Mesenchymal stem cell (in vitro differentiated cells and primary cell): ENCODE results near the gene IKZF1.

ENCODE experiments used
- DNase-seq: peaks from one replicate; pipeline ENCODE4 v3.0.0-alpha.2; 2013
- H2AFZ ChIP-seq: one replicate; pipeline ENCODE4 v1.6.1; 2013; ENCODE audit warnings: low read depth, mild to moderate bottlenecking, control low read depth, inconsistent platforms, low read length, moderate library complexity
- H2AK5ac ChIP-seq: 2 replicates; pipeline ENCODE4 v1.6.1; 2013; ENCODE audit warnings: low read length, moderate library complexity, mild to moderate bottlenecking, inconsistent platforms; ENCODE audit not compliant: severe bottlenecking
- H2BK120ac ChIP-seq: one replicate; pipeline ENCODE4 v1.6.1; 2013; ENCODE audit warnings: low read depth, mild to moderate bottlenecking, inconsistent platforms, low read length, moderate library complexity
- H2BK12ac ChIP-seq, 2 experiments: one replicate each; pipeline ENCODE4 v1.6.1; 2013; ENCODE audit warnings: inconsistent platforms in 2 of 2, low read length in 2 of 2, mild to moderate bottlenecking in 2 of 2, moderate library complexity in 2 of 2, control low read depth in 1 of 2
- H2BK15ac ChIP-seq: one replicate; pipeline ENCODE4 v1.6.1; 2013; ENCODE audit warnings: mild to moderate bottlenecking, low read depth, inconsistent platforms; ENCODE audit not compliant: poor library complexity, severe bottlenecking
- H2BK5ac ChIP-seq: 2 replicates; pipeline ENCODE4 v1.6.1; 2013; ENCODE audit warnings: low read depth, mild to moderate bottlenecking, low read length, control low read depth, inconsistent platforms; ENCODE audit not compliant: poor library complexity, severe bottlenecking
- H3K14ac ChIP-seq, 2 experiments: one replicate each; pipeline ENCODE4 v1.6.1; 2013; ENCODE audit warnings: inconsistent platforms in 2 of 2, low read length in 2 of 2, control low read depth in 1 of 2, mild to moderate bottlenecking in 1 of 2, moderate library complexity in 1 of 2
- H3K18ac ChIP-seq, 2 experiments: one replicate each; pipeline ENCODE4 v1.6.1; 2013; ENCODE audit warnings: inconsistent platforms in 2 of 2, low read length in 2 of 2, control low read depth in 1 of 2, low read depth in 1 of 2, mild to moderate bottlenecking in 1 of 2
- H3K23ac ChIP-seq, 2 experiments: one replicate each; pipeline ENCODE4 v1.6.1; 2013; ENCODE audit warnings: inconsistent platforms in 2 of 2, low read length in 2 of 2, mild to moderate bottlenecking in 2 of 2, moderate library complexity in 2 of 2, control low read depth in 1 of 2
- H3K27ac ChIP-seq: 2 replicates; pipeline ENCODE4 v1.5.1; 2013; ENCODE audit warnings: mild to moderate bottlenecking, moderate library complexity, low read length, control low read depth, inconsistent platforms; ENCODE audit not compliant: poor library complexity, severe bottlenecking
- H3K27me3 ChIP-seq, 2 experiments: 2 replicates each; pipeline versions ENCODE4 v1.6.1 to v1.7.0; 2013; ENCODE audit warnings: low read length in 2 of 2, mild to moderate bottlenecking in 2 of 2, moderate library complexity in 2 of 2, control low read depth in 1 of 2, inconsistent platforms in 1 of 2; ENCODE audit not compliant: control insufficient read depth in 1 of 2, insufficient read depth in 1 of 2
- H3K36me3 ChIP-seq, 2 experiments: 2 replicates each; pipeline versions ENCODE4 v1.6.1 to v1.7.0; 2013; ENCODE audit warnings: low read length in 2 of 2, control low read depth in 1 of 2, inconsistent platforms in 1 of 2, low read depth in 1 of 2, mild to moderate bottlenecking in 1 of 2; ENCODE audit not compliant: insufficient read depth in 2 of 2, control insufficient read depth in 1 of 2
- H3K4ac ChIP-seq, 2 experiments: one replicate each; pipeline ENCODE4 v1.6.1; 2013; ENCODE audit warnings: inconsistent platforms in 2 of 2, low read length in 2 of 2, mild to moderate bottlenecking in 2 of 2, moderate library complexity in 2 of 2, control low read depth in 1 of 2, low read depth in 1 of 2
- H3K4me1 ChIP-seq: 2 replicates; pipeline ENCODE4 v1.6.1; 2013; ENCODE audit warnings: low read depth, low read length, control low read depth; ENCODE audit not compliant: control insufficient read depth, insufficient read depth
- H3K4me2 ChIP-seq: 2 replicates; pipeline ENCODE4 v1.6.1; 2013; ENCODE audit warnings: low read length, mild to moderate bottlenecking, inconsistent platforms; ENCODE audit not compliant: poor library complexity, severe bottlenecking
- H3K4me3 ChIP-seq, 2 experiments: 2 replicates each; pipeline versions ENCODE4 v1.5.1 to v1.7.0; 2013; ENCODE audit warnings: low read length in 2 of 2, mild to moderate bottlenecking in 2 of 2, control low read depth in 1 of 2, low read depth in 1 of 2; ENCODE audit not compliant: insufficient read depth in 1 of 2
- H3K79me1 ChIP-seq: replicated peaks from 2 replicates; pipeline ENCODE4 v1.6.1; 2013; ENCODE audit warnings: mild to moderate bottlenecking, control low read depth, low read length, inconsistent platforms; ENCODE audit not compliant: poor library complexity, severe bottlenecking
- H3K9ac ChIP-seq: 2 replicates; pipeline ENCODE4 v1.7.0; 2013; ENCODE audit warnings: mild to moderate bottlenecking, low read length, moderate library complexity
- H3K9me3 ChIP-seq: 2 replicates; pipeline ENCODE4 v1.7.0; 2013; ENCODE audit warnings: mild to moderate bottlenecking, low read length; ENCODE audit not compliant: control insufficient read depth
- H4K8ac ChIP-seq: one replicate; pipeline ENCODE4 v1.6.1; 2013; ENCODE audit warnings: inconsistent platforms, mild to moderate bottlenecking, low read length, moderate library complexity
- H4K91ac ChIP-seq: one replicate; pipeline ENCODE4 v1.6.1; 2013; ENCODE audit warnings: mild to moderate bottlenecking, low read length, inconsistent platforms
- WGBS: methylation state at CpG from one replicate; pipeline ENCODE4 v1.1.7; 2013; ENCODE audit warnings: mixed read lengths; 5-methylcytosine and 5-hydroxymethylcytosine counted together

IKZF1 gene

DNA sequence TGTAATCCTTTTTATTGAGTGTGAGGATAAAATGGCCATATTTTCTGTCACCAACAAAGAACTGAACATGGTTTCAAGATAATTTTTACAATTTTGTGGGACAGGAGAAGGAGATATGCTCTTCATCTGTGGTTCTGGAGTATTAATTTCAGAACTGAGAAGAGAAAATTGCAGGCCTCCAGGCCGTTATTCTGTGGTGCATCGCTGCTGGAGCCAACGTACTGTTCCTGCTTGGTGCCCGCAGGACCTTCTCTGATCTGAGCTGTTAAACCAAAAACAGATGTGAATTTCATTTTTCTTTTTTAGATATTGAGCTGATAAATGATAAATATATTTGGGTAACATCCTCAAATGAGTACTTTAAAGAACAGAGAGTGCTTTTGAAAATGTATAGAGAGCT, 63.9 kb downstream of the IKZF1 start:
- Histone ChIP-seq H3K9me3 (peaks cover 13% of the 10 kb centered on the region), H3K36me3 (no peaks in the 10 kb centered on the region), H3K4ac (no peak overlapping the region), H3K18ac (no peak overlapping the region), H3K79me1 (no peaks in the 10 kb centered on the region), H3K23ac (no peak overlapping the region), H3K14ac (no peak overlapping the region), H3K4me2 (no peak overlapping the region), H2AK5ac (no peak overlapping the region), H2BK5ac (no peak overlapping the region), H3K27ac (no peak overlapping the region), H3K4me3 (no peak overlapping the region), H4K8ac (no peak overlapping the region), H2BK120ac (no peak overlapping the region), H2BK15ac (no peak overlapping the region), H3K4me1 (no peaks in the 10 kb centered on the region), H2BK12ac (no peak overlapping the region), H3K27me3 (peaks cover 10 to 17% of the 10 kb centered on the region in 2 experiments), H2AFZ (no peak overlapping the region), H3K9ac (no peak overlapping the region), H4K91ac (no peak overlapping the region)
- DNase-seq = no peak
- WGBS = 92% methylated on average over 3 of the region's 4 CpGs

DNA sequence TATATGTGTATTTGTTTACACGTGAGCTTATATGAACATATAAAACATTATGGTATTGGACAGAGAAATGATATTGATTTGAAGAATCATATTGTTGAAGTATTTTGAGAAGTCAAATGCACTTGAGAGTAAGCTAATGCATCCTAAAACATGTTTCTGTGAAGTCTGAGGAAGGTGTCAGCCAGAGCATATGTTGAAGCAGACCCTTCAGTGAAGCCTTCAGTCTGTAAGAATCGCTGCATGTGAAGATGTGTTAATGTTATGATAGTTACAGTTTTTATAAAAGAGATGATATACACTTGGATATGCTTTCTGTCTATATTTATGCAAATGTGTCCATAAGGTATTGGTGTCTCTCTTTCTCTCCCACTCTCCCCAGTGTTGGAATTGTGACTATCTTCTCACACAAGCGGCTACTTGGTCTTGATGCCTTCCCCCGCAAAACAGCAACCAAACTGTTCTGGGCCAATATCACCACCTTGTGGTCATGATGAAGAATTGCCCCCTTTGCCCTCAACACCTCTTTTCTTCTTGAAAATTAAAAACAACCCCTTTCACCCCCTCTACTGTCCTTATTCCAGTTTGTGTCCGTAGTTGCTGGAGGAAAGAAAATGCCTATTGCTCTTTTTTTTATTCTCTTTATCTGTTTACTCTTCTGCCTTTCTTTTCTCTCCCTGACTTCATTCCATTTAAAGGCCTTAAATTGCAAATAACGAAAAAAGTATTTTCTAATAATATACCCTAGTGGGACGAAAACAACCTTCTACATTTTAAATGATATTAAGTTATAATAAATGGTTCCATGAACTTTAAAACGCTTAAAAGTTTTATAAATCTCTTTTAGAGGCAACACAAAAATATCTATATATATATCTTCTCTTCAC, 64.9 kb downstream of the IKZF1 start:
- Histone ChIP-seq H3K14ac (no peak overlapping the region), H2BK12ac (no peak overlapping the region), H4K91ac (no peak overlapping the region), H2BK15ac (no peak overlapping the region), H3K4me2 (no peak overlapping the region), H2BK120ac (no peak overlapping the region), H4K8ac (no peak overlapping the region), H3K36me3 (no peaks in the 10 kb centered on the region), H2AFZ (no peak overlapping the region), H3K4me1 (no peaks in the 10 kb centered on the region), H3K4me3 (no peak overlapping the region), H2AK5ac (no peak overlapping the region), H3K4ac (no peak overlapping the region), H3K9me3 (peaks cover 13% of the 10 kb centered on the region), H3K79me1 (no peaks in the 10 kb centered on the region), H3K9ac (no peak overlapping the region), H3K23ac (no peak overlapping the region), H3K18ac (no peak overlapping the region), H3K27me3 (peaks cover 10 to 13% of the 10 kb centered on the region in 2 experiments), H2BK5ac (no peak overlapping the region), H3K27ac (no peak overlapping the region)
- WGBS = 38% methylated on average over 5 of the region's 8 CpGs
- DNase-seq = peak; percentile 15

- Histone ChIP-seq H3K4me3 (no peak overlapping the region), H3K4me2 (no peak overlapping the region), H4K91ac (no peak overlapping the region), H3K27me3 (peaks cover 6% of the 10 kb centered on the region in 2 experiments), H3K18ac (no peak overlapping the region), H3K4me1 (no peaks in the 10 kb centered on the region), H3K9ac (no peak overlapping the region), H3K79me1 (no peaks in the 10 kb centered on the region), H2BK120ac (no peak overlapping the region), H3K27ac (no peak overlapping the region), H3K23ac (no peak overlapping the region), H4K8ac (no peak overlapping the region), H2BK15ac (no peak overlapping the region), H3K9me3 (peaks cover 13% of the 10 kb centered on the region), H2BK5ac (no peak overlapping the region), H3K14ac (no peak overlapping the region), H3K36me3 (no peaks in the 10 kb centered on the region), H2AFZ (no peak overlapping the region), H3K4ac (no peak overlapping the region), H2AK5ac (no peak overlapping the region), H2BK12ac (no peak overlapping the region)
- no peak for DNase-seq
- WGBS = 82% methylated on average over 7 of the region's 7 CpGs
Observed at GRCh38 chr7:50370884-50371283, 66.4 kb downstream of the IKZF1 start.

- no peak overlapping the region for H3K4ac ChIP-seq
- no peak overlapping the region for H3K27ac ChIP-seq
- H4K8ac ChIP-seq = no peak overlapping the region
- no peaks in the 10 kb centered on the region for H3K79me1 ChIP-seq
- H2BK15ac ChIP-seq = no peak overlapping the region
- H2BK5ac ChIP-seq = no peak overlapping the region
- DNase-seq = no peak
- no peaks in the 10 kb centered on the region for H3K4me1 ChIP-seq
- no peaks in the 10 kb centered on the region for H3K36me3 ChIP-seq
- no peak overlapping the region for H3K4me3 ChIP-seq
- WGBS = 86% methylated on average over 5 of the region's 5 CpGs
- H4K91ac ChIP-seq = no peak overlapping the region
- H3K9ac ChIP-seq = no peak overlapping the region
- H2BK120ac ChIP-seq = no peak overlapping the region
- H2AFZ ChIP-seq = no peak overlapping the region
- peaks cover 6% of the 10 kb centered on the region in 2 experiments for H3K27me3 ChIP-seq
- no peak overlapping the region for H2AK5ac ChIP-seq
- no peak overlapping the region for H3K4me2 ChIP-seq
- H3K9me3 ChIP-seq = peaks cover 13% of the 10 kb centered on the region
- no peak overlapping the region for H3K23ac ChIP-seq
- no peak overlapping the region for H3K14ac ChIP-seq
- H2BK12ac ChIP-seq = no peak overlapping the region
- H3K18ac ChIP-seq = no peak overlapping the region
Observed at GRCh38 chr7:50371551-50372021, 67.1 kb downstream of the IKZF1 start.
